Activated CD4-positive, alpha-beta T cell treated with anti-CD3 and anti-CD28 coated beads, Interleukin-2, Interleukin-4, amounts not matched to agents 100 ng/mL and 50 ng/mL, durations not matched to agents 16 hours and 8 hours (primary cell): ENCODE measurements around the gene EPHB2.

Experiments
- DNase-seq: peaks from one replicate; pipeline ENCODE4 v3.0.0-alpha.2; 2020; ENCODE audit warnings: low spot score

EPHB2 gene

DNA sequence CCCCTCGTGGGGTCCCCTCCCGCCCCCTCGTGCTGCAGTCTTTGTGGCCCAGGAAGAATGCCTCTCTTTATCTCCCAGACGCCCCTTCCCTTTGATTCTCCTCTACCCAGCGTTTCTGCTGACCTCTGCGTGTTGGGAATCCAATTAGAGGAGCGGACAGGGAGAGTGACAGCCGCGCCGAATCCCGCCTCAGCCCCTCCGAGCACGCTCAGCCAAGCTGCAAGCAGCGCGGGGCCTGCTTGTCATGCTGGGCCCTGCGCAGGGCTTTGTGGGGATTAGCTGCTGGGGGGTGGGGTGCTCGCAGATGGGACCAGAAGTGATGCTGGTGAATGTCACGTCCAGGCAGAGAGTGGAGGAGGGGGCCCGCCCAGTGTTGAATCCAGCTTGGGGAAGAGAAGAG lies 91.1 kb downstream of the EPHB2 start:
- no peak for DNase-seq

DNA sequence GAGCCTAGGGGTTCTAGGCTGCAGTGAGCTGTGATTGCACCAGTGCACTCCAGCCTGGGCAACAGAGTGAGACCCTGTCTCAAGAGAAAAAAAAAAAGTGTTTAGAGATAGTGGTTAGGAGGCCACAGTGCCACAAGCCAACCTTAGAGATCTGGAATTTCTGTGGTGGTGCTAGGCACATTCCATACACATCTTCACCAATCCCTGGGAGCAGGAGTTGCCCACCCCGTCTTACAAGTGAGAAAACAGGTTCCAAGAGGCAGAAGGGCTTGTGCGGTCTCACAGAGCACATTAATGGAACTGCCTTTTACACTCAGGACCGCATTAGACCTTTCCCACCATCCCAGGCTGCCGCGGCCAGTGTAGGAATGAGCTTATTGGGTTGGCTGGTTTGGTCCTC lies 93.2 kb downstream of the EPHB2 start:
- no peak for DNase-seq

DNA sequence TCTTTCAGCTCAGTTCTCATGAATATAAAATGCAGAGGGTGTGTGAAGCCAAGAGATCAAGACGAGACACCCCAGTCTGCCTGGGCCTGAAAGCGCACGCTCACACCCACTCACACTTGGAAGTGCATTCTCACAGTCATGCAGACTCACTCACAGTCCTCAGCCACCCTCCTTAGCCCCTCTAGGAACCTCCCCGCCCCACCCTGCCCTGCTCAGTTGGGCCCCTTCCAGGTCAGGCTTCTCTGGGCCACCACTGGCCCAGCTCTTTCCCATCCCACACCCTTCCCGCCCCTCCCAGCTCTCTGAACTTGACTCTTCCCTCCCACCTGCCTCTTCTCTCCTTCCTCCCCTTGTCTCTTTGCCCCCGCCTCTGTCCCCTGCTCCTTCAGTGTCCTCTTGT lies 93.8 kb downstream of the EPHB2 start:
- DNase-seq: no peak

DNA sequence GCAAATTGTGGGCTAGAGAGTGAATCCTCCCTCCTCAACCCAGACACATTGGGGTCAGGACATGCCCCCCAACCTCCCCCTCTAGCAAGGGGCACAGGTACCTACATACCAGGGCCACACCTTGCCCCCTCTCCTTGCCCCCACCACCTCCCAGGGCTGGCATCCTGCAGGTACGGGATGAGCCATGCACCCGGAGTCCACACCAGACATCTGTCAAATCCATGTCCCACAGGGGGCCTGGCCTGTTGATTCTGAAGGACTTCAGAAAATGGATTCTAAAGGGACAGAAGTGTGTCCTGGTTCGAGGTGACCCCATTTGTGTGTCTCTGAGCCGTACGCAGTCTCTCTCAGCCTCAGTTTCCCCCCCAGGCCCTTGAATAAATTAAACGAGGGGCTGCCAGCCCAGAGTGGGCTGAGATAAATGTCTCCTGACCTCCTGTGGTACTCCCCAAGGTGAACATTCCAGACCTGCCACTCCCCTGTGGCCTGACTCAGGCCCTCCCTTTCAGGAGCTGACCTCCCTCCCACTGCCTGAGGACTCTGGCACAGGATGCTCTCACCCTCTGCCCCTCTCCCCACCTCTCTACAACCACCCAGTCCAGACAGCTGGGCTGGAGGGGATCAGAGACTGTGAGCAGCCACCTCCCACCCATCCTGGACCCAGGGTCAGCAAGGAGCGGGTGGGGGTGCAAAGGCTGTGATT lies 94.5 kb downstream of the EPHB2 start:
- no peak for DNase-seq

DNA sequence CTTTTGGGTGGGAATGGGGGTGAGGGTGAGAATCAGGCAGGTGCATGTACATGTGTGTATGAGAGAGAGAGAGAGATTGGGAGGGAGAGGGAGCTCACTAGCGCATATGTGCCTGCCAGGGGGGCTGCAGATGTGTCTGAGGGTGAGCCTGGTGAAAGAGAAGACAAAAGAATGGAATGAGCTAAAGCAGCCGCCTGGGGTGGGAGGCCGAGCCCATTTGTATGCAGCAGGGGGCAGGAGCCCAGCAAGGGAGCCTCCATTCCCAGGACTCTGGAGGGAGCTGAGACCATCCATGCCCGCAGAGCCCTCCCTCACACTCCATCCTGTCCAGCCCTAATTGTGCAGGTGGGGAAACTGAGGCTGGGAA lies 95.0 kb downstream of the EPHB2 start:
- DNase-seq: no peak

DNA sequence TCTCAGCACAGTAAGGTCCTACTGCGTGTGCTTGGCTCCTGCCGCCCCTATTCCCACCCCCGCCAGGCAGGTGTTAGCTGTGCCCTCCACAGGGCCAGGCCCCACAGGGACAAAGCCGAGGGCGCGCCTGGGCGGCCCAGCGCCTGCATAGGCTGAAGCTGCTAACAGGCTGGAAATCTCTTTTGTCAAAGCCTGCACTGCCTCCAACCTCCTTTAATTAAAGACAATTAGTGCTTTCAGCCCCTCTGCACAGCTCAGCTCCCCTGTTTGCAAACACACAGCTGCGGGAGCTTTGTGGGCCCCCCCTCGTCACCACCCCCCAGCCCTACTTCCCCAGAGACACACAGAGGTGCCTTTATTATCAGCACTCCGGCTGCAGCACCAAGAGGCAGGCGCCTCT lies 95.9 kb downstream of the EPHB2 start:
- DNase-seq: no peak

DNA sequence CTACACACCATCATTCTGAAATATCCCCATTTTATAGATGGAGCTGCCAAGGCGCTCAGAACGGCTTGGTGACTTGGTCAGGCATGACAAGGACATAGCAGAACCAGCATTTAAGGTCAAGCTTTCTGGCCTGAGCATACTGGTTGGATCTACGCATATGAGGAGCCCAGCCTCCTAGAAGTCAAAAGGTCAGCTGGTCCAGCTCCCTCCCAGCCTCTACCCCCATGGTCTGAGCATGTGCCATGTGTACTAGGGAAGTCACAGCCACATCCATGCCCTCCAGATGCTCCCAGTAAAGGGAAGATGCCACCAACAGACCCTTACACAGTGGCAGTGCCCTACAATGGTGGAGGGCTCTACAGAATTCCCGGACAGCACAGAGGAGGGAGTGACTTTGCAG lies 96.7 kb downstream of the EPHB2 start:
- DNase-seq: no peak

DNA sequence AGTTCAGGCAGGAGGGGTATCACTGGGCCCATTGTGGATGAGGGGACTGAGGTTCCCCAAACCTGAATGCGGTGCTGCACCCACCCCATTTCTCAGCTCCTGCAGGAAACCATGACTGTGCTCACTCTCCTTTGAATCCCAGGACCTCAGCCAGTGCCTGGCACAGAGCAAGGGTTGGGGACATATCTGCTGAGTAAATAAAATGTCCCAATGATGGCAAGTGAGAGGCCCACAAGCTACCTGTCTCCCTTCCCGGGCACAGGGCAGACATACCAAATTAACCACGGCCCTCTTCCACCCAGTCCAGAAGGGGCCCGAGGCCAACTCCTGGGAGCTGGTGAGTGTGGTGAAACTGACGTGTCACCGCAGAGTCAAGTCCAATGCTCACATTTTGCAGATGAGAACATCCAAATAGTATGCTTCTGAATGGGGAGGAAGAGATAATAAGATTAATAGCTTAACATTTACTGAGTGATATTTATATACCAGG lies 97.6 kb downstream of the EPHB2 start:
- DNase-seq: no peak

DNA sequence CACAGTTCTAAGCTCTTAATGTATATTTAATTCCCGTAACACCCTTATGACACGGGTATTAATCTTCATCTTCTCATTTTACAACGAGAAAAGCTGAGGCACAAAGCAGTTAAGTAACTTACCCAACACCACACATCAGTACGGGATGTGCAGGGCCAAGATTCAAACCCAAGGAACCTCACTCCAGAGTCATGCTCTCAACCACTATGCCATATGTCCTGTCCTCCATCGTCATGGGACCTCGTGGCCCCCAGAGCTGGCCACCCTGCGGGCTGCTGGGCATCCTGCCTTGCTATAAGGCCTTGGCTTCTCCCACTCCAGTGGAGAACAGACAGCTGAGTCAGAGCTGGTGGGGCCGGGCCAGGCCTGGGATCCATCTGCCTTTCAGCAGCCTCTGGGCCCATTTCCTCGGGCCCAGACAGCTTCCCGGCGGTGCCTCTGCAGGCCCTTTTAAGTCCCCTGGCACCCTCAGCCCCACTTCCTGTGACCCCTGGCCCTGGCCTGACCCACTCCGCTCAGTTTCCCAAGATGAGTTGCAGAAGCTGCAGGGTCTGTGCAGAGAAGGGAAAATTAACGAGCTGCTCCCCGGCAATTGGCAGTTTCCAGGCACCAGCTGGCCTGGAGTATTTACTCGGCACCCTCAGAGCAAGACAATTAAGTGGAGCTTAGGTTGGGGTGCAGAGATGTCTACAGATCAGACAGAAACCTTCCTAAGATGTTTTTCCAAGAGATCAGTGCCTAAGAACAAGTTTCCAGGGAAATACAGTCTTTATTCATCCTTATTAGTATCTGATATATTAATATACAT lies 98.2 kb downstream of the EPHB2 start:
- DNase-seq: no peak

DNA sequence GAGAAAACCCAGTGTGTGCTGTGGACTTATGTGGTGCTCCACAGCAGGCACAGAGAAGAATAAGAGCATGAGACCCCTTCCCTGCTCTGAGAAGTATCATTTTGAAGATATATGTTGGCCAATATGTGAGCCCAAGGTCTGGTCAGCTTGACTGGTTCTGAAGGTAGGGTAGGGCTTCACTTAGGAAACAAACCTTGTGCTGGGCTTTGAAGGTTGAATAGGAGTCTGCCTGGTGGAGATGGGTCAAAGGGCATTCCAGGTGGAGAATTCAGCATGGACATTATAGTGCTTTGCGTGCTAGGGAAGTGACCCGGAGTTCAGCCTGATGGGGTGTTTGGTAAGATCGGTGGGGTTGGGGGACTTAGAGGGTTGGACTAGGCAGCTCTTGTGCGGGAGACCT lies 99.1 kb downstream of the EPHB2 start:
- DNase-seq: no peak

DNA sequence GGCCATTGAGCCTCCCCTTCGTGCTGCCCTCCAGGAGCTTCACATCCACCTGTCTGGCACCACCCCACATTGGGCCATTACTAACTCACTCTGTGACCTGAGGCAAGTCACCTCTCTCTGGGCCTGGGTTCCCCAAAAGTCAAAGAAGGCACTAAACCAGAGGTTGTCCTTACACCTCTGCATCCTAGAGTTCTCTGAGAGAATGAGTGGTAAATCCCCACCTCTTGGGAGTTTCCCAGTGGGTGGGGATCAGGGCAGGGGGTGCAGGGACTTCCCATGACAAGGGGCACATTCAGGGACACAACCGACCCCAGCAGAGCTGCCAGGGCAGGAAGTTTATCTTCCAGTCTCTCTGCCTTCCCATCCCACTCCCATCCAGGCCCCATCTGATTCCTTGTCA lies 99.7 kb downstream of the EPHB2 start:
- DNase-seq: no peak

DNA sequence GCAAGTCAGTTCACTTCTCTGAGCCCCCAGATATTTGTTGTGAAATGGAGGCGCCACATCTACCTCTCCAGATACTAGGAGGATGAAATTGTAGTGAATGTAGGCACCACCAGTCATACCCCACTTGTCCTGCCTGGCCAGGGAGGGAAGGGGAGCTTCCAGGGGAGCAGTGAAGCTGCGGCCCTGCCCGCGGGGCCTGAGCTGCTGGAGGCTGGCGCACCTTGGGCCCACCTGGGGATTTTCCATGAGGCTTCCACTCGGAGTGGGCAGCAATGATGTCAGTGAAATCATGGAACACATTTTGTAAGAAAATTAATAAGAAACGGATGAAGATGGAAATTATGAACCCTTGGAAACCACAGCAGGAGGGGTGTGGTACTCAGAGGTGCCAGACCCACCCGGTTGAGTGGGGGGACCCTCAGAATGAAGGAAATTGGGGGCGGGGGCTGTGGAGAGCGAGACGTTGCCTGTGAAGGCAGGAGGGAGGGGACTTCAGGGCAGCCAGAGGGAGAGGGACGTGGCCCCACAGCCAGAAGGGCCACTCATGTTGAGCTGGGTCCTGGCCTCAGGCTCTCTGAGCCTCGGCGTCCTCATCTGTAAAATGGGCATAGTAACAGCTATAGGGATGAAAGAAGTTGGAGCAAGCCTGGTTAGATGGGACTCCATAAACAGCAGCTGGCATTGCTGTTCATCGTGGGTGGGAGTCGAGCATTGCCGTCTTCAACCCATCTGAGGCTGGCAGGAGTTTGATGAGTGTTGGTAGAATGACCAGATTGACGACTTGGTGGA lies 101.6 kb downstream of the EPHB2 start:
- DNase-seq: no peak

DNA sequence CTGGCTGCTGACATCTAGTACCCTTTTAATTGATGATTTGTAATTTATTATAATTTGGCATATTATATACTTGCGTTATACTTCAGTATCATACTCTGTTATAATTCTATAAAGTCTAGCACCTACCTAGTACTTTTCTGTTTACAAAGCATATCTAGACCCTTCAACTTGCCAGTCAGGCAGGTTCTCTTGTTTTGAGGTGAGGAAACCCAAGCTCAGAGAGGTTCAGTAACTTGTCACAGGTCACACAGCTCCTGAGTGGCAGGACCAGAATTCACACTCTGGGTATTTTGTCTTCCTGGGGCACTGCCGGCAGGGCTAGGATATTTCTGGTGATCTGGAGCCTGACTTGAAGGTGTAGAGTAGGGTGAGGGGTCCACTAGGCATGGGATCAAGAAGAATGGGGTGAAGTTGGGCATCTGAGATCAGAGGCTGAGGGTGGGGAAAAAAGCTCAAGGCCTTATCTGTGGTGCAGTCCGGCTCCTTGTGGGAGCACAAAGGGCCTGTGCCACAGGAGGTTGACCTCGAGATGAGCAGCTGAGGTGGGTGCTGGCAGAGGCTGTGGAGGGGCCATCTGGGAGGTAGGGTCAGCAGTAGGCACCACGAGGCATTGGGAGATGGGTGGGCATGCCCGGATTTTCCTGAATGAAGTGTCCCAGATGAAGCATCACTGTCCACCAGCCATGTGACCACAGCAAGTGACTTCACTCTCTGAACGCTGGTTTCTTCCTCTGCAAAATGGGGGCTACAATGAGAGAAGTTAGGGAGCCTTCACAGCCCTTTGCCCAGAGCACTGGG lies 102.6 kb downstream of the EPHB2 start:
- DNase-seq: no peak

DNA sequence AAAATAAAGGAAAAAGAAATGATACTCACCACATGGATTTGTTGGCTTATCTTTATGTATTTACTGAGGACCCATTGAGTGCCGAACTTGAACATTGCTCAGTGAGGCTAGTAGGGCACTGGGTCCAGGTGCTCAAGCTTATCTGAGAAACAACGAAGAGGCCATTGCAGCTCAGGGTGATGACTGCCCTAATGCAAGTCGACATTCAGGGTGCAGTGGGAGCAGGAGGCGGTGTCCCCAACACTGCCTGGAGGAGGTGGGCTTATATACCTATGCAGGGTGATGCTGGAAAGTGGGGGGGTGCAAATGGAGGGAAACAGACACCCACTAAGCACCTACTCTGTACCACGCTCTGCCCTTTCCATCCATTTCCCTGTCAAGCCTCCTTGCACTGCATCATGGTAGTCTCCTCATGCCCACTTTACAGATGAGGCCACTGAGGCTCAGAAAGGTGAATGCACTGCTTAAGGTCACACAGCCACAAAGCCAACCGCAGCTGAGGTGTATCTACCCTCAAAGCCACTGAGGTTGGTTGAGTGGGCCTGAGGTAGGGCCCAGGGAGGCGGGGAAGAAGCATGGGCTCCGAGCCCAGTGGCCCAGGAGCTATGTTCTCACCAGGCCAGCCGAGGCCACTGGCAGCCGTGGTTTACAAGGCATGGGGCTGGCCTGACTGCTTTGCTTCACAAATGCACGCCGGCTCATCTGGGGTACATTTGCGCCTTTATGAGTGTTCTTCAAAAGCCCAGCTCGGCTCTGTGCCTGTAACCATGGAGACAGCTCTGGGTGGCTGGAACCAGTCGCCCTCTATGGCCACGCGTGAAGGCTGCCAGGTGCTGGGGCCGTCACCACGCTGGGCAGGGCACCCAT lies 103.8 kb downstream of the EPHB2 start:
- DNase-seq: no peak

DNA sequence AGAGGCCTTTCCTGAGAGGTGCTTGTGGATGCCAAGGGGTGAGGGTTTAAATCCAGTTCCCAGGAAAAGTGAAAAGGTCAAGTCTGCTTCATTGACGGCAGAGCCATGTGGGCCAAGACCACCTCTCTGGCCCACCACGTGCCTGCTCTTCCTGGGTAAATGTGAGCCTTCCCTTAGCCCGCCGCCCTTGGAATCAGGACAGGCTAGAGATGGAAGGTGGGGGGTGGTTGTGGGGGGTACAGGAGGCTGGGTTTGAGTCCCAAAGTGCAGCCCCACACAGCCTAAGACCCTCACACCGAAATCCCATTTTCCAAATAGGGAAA lies 104.4 kb downstream of the EPHB2 start:
- DNase-seq: no peak

DNA sequence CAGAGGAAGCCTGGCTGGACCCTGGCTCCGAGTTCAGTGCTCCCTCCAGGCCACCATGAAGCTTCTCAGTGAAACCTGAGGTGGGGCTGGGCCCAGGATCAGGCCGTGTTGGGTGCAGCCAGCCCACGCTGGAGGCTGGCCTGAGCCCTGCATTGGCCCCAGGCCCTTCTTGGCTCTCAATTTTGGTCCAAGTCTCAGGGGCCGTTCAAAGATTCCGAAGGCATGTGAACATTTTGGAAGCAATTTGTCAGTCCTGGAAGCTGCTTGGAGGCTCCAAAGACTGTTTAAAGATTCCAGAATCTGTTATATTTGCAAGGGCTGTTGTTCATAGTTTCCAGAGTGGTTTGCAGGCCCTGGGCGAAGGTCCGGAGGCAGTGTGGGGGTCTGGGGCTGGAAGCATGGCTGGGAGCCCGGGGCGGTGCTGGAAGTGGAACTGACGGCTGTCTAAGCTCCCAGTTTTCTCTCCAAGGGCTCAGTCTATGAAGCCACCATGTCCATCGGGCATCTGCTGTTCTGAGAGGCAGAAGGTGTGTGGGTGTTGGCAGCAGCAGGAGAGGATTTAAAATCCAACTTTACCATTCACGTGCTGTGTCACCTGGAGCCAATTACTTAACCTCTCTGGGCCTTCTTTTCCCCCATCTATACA lies 104.9 kb downstream of the EPHB2 start:
- DNase-seq: no peak

DNA sequence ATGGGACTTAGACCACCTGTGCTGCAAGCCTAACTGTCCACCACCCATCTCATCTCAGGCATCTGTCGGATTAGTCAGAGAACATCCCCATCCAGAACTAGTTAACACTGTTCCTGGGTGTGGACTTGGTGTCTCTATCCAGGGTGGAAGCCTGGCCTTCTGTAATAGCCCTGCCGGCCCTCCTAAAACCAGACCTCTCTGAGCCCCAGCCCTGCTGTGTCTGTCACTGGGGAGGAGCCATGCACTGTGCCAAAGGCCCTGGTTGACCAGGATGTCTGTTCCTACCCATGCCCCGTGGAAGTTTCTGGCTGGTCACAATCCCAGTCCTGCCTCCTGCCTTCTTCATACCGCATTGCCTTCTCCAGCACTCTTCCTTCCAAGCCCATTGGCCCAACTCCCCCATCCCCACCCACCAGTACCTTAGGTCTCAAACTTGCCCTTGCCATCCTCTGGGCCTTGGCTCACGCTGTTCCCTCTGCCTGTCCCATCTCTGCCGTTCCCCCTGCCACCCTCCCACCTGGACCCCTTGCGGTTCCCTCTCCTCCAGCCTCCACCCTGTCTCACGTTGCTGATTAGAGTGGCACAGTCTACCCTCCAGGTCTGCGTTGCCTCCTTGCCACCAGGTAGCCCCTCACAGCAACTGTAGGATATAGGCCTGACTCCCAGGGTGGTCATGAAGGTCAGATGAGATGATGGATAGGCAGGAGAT lies 105.6 kb downstream of the EPHB2 start:
- no peak for DNase-seq

DNA sequence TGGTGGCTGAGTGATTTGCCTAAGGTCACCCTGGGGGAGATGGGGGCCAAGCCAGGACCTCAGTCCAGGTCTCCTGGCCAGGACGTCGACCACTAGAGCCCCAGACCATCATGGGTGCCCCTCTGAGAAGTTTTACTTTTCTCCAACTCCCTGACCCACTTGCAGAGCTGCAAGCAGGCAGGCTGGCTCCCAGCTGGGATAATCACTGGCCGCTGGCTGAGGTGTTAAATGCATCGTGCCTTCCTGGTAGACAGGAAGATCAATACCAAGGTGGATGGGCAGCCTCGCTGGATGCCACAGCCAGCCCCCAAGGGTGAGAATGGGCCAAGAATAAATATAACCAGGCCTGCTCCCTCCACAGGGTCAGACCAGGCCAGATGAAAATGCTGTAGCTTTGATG lies 106.2 kb downstream of the EPHB2 start:
- no peak for DNase-seq

DNA sequence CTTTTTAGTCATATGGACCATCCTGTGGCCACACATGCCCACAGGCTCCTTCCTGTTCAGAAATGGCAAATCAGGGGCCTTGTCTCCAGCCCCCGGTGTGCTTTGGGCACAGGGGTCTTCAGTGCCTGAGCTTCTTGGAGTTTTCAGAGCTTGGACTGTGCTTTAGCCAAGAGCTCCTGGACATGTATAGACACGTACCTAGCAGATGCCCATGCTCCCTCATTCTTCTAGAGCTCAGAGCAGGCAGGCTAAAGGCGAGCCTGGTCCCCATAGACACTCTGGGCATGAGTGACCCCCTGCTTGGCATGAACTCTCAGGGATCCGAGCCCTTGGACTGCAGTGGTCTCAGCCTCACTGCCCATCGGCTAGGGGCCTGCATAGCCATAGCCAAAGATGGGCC lies 106.8 kb downstream of the EPHB2 start:
- no peak for DNase-seq
